Eye (tissue), 1 donor: ENCODE results near the gene UQCR10.

ENCODE experiments used
- DNase-seq: peaks from one replicate; pipeline ENCODE4 v3.0.0-alpha.2; 2015

Gene UQCR10

GRCh38 chr22:29799217-29799680 lies 32.1 kb downstream of the UQCR10 start:
- DNase-seq, result no peak

- DNase-seq, result no peak
These were observed 34.0 kb downstream of the UQCR10 start for GRCh38 chr22:29801153-29801552.

GRCh38 chr22:29801796-29802195 lies 34.6 kb downstream of the UQCR10 start:
- DNase-seq, result no peak

GRCh38 chr22:29803190-29803589 lies 36.0 kb downstream of the UQCR10 start:
- no peak for DNase-seq

- no peak for DNase-seq
These were observed 37.8 kb downstream of the UQCR10 start for GRCh38 chr22:29804985-29805384.

- no peak for DNase-seq
These were observed 39.0 kb downstream of the UQCR10 start for GRCh38 chr22:29806196-29806595.

GRCh38 chr22:29810216-29810615 lies 43.0 kb downstream of the UQCR10 start:
- no peak for DNase-seq

GRCh38 chr22:29811377-29811776 lies 44.2 kb downstream of the UQCR10 start:
- no peak for DNase-seq

GRCh38 chr22:29813126-29813525 lies 46.0 kb downstream of the UQCR10 start:
- DNase-seq, result no peak

GRCh38 chr22:29813563-29813962 lies 46.4 kb downstream of the UQCR10 start:
- DNase-seq, result no peak

GRCh38 chr22:29814003-29814402 lies 46.8 kb downstream of the UQCR10 start:
- DNase-seq, result no peak

GRCh38 chr22:29815580-29815979 lies 48.4 kb downstream of the UQCR10 start:
- DNase-seq, result no peak

- DNase-seq, result no peak
These were observed 49.0 kb downstream of the UQCR10 start for GRCh38 chr22:29816128-29816527.

- DNase-seq, result no peak
These were observed 49.4 kb downstream of the UQCR10 start for GRCh38 chr22:29816539-29816938.

GRCh38 chr22:29816980-29817379 lies 49.8 kb downstream of the UQCR10 start:
- no peak for DNase-seq

GRCh38 chr22:29817724-29818123 lies 50.6 kb downstream of the UQCR10 start:
- no peak for DNase-seq

- no peak for DNase-seq
These were observed 52.3 kb downstream of the UQCR10 start for GRCh38 chr22:29819501-29819900.
